K562 (cell line): ENCODE results near the gene DNM1. TPM values are rescaled to one million over a fixed set of nuclear protein-coding genes. Genes with fewer than 3 reads are reported as not detected.

ENCODE experiments used
- BHLHE40 ChIP-seq: IDR thresholded peaks from 2 replicates; pipeline ENCODE4 v1.6.1; 2011; ENCODE audit warnings: low read length, improper control_type of control experiment
- CBX5 ChIP-seq: IDR thresholded peaks from 2 replicates; pipeline ENCODE4 v1.6.1; 2014; ENCODE audit warnings: low read depth, borderline replicate concordance
- COPS2 ChIP-seq: fragments of 450-650 bp; conservative IDR thresholded peaks from 2 replicates; pipeline ENCODE4 v1.6.1; 2016; ENCODE audit warnings: mild to moderate bottlenecking, moderate library complexity
- EZH2 ChIP-seq: IDR thresholded peaks from 2 replicates; pipeline ENCODE4 v1.6.1; 2012; ENCODE audit warnings: low read depth, mild to moderate bottlenecking, inconsistent platforms, low read length, borderline replicate concordance
- HNRNPK ChIP-seq: fragments of 200-400 bp; formaldehyde crosslinking; IDR thresholded peaks from one replicate; pipeline ENCODE4 v1.6.1; 2018; ENCODE audit warnings: mild to moderate bottlenecking, low read depth, low read length; ENCODE audit not compliant: poor library complexity, severe bottlenecking
- MECOM ChIP-seq: fragments of 250-450 bp; sonication (Bioruptor Pico); IDR thresholded peaks from 2 replicates; pipeline ENCODE4 v1.8.0; 2022; ENCODE audit warnings: inconsistent platforms
- RAD21 ChIP-seq, 2 experiments: fragments of 250-450 bp in 1 of 2; fragments of 450-650 bp in 1 of 2; sonication (Bioruptor Pico) in 1 of 2; formaldehyde crosslinking in 1 of 2; IDR thresholded peaks in 1 of 2; conservative IDR thresholded peaks in 1 of 2; 2 replicates each; pipeline versions ENCODE4 v1.4.0 to v1.8.0; 2020 to 2022; ENCODE audit warnings: mild to moderate bottlenecking in 2 of 2, moderate library complexity in 1 of 2
- ZNF668 ChIP-seq: fragments of 250-450 bp; sonication (Bioruptor Pico); IDR thresholded peaks from 2 replicates; pipeline ENCODE4 v1.8.0; 2022; ENCODE audit warnings: mild to moderate bottlenecking, inconsistent platforms
- polyA plus RNA-seq, 8 experiments: library from polyadenylated mRNA; depleted of rRNA in 4 of 8; stranded (reverse) in 5 of 8; unstranded in 3 of 8; fragments of >200 nt; fragmentation: Nextera tagmentation in 2 of 8; fragmentation: Illumina TruSeq in 1 of 8; extraction: Ambion mirVana in 2 of 8; extraction: Trizol in 1 of 8; gene quantifications; 2 replicates each; pipeline versions ENCODE4 v1.2.1 to v1.2.3, GENCODE V29; 2011 to 2014; ENCODE audit warnings: inconsistent platforms in 1 of 8, missing spikeins in 1 of 8
- total RNA-seq, 7 experiments: library from RNA; depleted of rRNA in 6 of 7; stranded (reverse); fragments of >200 nt in 6 of 7; fragmentation: Illumina TruSeq in 2 of 7; extraction: Trizol in 2 of 7; gene quantifications; 2 replicates each; pipeline versions ENCODE4 v1.2.1 to v1.2.3, GENCODE V29; 2011 to 2021; ENCODE audit warnings: low replicate concordance in 1 of 7
- TF ChIP-seq, protein P1 (sequence below): fragments of 250-450 bp; sonication (Bioruptor Pico); IDR thresholded peaks from 2 replicates; pipeline ENCODE4 v1.4.0; 2020; ENCODE audit warnings: mild to moderate bottlenecking, moderate library complexity, borderline replicate concordance
- TF ChIP-seq, protein P2 (sequence below): fragments of 450-650 bp; conservative IDR thresholded peaks from 2 replicates; pipeline ENCODE4 v1.6.1; 2016; ENCODE audit warnings: missing genetic modification characterization, low read depth, mild to moderate bottlenecking, missing compliant biosample characterization, moderate library complexity
- TF ChIP-seq, protein P3 (sequence below): fragments of 450-650 bp; IDR thresholded peaks from 2 replicates; pipeline ENCODE4 v1.6.1; 2016; ENCODE audit warnings: mild to moderate bottlenecking, moderate library complexity

DNM1 gene
- total and polyA plus RNA-seq, 9 of the 15 experiments (the other 6 are each of a cell fraction or from before 2014, with no cell fraction given) = 0.39 to 23.1 (median 9.1) TPM

DNA sequence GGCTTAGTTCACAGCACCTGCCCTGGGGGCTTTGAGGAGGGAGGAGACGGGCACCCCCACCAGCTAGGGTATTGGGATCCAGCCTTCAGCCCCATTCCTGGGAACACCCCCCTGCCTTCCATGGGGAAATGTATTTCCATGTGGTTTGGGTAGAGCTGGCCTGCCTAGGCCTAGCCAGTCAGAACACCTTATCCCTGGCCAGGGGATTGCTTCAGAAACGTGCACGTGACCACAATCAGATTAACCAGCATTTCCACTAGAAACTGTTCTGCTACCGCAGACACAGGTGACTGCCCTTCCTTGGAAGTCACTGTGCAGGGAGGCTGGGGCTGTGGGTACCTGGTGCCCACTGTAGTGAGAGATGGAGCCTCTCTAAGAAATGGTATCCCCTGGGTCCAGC lies 29.1 kb upstream of the DNM1 start (continued):
- TF ChIP-seq, protein P1, sequence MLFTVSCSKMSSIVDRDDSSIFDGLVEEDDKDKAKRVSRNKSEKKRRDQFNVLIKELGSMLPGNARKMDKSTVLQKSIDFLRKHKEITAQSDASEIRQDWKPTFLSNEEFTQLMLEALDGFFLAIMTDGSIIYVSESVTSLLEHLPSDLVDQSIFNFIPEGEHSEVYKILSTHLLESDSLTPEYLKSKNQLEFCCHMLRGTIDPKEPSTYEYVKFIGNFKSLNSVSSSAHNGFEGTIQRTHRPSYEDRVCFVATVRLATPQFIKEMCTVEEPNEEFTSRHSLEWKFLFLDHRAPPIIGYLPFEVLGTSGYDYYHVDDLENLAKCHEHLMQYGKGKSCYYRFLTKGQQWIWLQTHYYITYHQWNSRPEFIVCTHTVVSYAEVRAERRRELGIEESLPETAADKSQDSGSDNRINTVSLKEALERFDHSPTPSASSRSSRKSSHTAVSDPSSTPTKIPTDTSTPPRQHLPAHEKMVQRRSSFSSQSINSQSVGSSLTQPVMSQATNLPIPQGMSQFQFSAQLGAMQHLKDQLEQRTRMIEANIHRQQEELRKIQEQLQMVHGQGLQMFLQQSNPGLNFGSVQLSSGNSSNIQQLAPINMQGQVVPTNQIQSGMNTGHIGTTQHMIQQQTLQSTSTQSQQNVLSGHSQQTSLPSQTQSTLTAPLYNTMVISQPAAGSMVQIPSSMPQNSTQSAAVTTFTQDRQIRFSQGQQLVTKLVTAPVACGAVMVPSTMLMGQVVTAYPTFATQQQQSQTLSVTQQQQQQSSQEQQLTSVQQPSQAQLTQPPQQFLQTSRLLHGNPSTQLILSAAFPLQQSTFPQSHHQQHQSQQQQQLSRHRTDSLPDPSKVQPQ (CRISPR knock-in tag) = no peak
- TF ChIP-seq, protein P2, sequence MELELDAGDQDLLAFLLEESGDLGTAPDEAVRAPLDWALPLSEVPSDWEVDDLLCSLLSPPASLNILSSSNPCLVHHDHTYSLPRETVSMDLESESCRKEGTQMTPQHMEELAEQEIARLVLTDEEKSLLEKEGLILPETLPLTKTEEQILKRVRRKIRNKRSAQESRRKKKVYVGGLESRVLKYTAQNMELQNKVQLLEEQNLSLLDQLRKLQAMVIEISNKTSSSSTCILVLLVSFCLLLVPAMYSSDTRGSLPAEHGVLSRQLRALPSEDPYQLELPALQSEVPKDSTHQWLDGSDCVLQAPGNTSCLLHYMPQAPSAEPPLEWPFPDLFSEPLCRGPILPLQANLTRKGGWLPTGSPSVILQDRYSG (tag) = no peak
- TF ChIP-seq RAD21 (CRISPR knock-in tag; conservative IDR thresholded peaks at IDR 0.05 in 1 of 2, IDR thresholded peaks at IDR 0.05 in 1 of 2) = no peak
- TF ChIP-seq ZNF668 (CRISPR knock-in tag) = no peak
- no peak for TF ChIP-seq COPS2
- no peak for TF ChIP-seq CBX5
- TF ChIP-seq MECOM = no peak
- TF ChIP-seq, protein P3, sequence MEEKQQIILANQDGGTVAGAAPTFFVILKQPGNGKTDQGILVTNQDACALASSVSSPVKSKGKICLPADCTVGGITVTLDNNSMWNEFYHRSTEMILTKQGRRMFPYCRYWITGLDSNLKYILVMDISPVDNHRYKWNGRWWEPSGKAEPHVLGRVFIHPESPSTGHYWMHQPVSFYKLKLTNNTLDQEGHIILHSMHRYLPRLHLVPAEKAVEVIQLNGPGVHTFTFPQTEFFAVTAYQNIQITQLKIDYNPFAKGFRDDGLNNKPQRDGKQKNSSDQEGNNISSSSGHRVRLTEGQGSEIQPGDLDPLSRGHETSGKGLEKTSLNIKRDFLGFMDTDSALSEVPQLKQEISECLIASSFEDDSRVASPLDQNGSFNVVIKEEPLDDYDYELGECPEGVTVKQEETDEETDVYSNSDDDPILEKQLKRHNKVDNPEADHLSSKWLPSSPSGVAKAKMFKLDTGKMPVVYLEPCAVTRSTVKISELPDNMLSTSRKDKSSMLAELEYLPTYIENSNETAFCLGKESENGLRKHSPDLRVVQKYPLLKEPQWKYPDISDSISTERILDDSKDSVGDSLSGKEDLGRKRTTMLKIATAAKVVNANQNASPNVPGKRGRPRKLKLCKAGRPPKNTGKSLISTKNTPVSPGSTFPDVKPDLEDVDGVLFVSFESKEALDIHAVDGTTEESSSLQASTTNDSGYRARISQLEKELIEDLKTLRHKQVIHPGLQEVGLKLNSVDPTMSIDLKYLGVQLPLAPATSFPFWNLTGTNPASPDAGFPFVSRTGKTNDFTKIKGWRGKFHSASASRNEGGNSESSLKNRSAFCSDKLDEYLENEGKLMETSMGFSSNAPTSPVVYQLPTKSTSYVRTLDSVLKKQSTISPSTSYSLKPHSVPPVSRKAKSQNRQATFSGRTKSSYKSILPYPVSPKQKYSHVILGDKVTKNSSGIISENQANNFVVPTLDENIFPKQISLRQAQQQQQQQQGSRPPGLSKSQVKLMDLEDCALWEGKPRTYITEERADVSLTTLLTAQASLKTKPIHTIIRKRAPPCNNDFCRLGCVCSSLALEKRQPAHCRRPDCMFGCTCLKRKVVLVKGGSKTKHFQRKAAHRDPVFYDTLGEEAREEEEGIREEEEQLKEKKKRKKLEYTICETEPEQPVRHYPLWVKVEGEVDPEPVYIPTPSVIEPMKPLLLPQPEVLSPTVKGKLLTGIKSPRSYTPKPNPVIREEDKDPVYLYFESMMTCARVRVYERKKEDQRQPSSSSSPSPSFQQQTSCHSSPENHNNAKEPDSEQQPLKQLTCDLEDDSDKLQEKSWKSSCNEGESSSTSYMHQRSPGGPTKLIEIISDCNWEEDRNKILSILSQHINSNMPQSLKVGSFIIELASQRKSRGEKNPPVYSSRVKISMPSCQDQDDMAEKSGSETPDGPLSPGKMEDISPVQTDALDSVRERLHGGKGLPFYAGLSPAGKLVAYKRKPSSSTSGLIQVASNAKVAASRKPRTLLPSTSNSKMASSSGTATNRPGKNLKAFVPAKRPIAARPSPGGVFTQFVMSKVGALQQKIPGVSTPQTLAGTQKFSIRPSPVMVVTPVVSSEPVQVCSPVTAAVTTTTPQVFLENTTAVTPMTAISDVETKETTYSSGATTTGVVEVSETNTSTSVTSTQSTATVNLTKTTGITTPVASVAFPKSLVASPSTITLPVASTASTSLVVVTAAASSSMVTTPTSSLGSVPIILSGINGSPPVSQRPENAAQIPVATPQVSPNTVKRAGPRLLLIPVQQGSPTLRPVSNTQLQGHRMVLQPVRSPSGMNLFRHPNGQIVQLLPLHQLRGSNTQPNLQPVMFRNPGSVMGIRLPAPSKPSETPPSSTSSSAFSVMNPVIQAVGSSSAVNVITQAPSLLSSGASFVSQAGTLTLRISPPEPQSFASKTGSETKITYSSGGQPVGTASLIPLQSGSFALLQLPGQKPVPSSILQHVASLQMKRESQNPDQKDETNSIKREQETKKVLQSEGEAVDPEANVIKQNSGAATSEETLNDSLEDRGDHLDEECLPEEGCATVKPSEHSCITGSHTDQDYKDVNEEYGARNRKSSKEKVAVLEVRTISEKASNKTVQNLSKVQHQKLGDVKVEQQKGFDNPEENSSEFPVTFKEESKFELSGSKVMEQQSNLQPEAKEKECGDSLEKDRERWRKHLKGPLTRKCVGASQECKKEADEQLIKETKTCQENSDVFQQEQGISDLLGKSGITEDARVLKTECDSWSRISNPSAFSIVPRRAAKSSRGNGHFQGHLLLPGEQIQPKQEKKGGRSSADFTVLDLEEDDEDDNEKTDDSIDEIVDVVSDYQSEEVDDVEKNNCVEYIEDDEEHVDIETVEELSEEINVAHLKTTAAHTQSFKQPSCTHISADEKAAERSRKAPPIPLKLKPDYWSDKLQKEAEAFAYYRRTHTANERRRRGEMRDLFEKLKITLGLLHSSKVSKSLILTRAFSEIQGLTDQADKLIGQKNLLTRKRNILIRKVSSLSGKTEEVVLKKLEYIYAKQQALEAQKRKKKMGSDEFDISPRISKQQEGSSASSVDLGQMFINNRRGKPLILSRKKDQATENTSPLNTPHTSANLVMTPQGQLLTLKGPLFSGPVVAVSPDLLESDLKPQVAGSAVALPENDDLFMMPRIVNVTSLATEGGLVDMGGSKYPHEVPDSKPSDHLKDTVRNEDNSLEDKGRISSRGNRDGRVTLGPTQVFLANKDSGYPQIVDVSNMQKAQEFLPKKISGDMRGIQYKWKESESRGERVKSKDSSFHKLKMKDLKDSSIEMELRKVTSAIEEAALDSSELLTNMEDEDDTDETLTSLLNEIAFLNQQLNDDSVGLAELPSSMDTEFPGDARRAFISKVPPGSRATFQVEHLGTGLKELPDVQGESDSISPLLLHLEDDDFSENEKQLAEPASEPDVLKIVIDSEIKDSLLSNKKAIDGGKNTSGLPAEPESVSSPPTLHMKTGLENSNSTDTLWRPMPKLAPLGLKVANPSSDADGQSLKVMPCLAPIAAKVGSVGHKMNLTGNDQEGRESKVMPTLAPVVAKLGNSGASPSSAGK = no peak
- no peak for TF ChIP-seq HNRNPK
- TF ChIP-seq BHLHE40 = peak; percentile 68
- TF ChIP-seq EZH2 = no peak
- TF ChIP-seq, all 486 proteins: peak for 6
